ENCODE data around the gene DYNLL2. TPM values are rescaled to one million over a fixed set of nuclear protein-coding genes. Genes with fewer than 3 reads are reported as not detected.

The DYNLL2 gene
- total RNA-seq, 5 donors from 2014 or later (not counting 1 experiment from before 2014, with no cell fraction given) = 30.4 to 42.1 (median 34.9) TPM

DNA sequence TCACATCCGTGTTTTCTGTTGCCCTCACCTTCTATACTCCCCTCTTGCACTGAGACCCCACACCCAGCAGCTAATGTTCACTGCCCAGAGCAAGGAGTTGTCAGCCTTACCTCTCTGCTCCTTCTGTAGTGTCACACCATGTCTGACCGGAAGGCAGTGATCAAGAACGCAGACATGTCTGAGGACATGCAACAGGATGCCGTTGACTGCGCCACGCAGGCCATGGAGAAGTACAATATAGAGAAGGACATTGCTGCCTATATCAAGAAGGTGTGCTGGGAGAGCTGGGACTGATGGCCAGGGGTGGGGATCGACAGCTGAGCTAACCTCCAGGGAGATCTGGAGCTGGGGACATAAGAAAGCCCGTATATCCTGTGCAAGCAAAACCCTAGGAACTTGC lies 3.7 kb downstream of the DYNLL2 start:
- peaks cover 41% of the 10 kb centered on the region for H3K36me3 Mint-ChIP-seq
- H3K4me3 Mint-ChIP-seq = no peak overlapping the region
- Histone ChIP-seq H3K9me3 (no peaks in the 10 kb centered on the region), H3K27ac (ENCODE audit: low read length) (no peak overlapping the region), H3K36me3 (ENCODE audit: control insufficient read depth in 2 of 2, extremely low read depth in 1 of 2, insufficient read depth in 1 of 2, low read length in 1 of 2) (peaks cover 7 to 59% of the 10 kb centered on the region in 2 donors), H3K4me1 (ENCODE audit: control insufficient read depth in 1 of 2, extremely low read depth in 1 of 2, insufficient read depth in 2 of 2, low read length in 2 of 2) (peaks cover 3 to 43% of the 10 kb centered on the region in 2 experiments), H3K4me3 (ENCODE audit: control insufficient read depth in 1 of 2, extremely low read depth in 1 of 2, low read length in 1 of 2) (no peak overlapping the region), H3K27me3 (replicated peaks in 1 of 2; ENCODE audit: control insufficient read depth in 2 of 2, extremely low read depth in 1 of 2, insufficient read depth in 2 of 2, low read length in 1 of 2) (no peaks in the 10 kb centered on the region)
- no peaks in the 10 kb centered on the region for H3K9me3 Mint-ChIP-seq
- H3K4me1 Mint-ChIP-seq = peaks cover 60 to 72% (median 61%) of the 10 kb centered on the region in 3 donors
- no peak for DNase-seq
- no peaks in the 10 kb centered on the region for H3K27me3 Mint-ChIP-seq
- ChIA-PET POLR2A (interaction anchor here in 1 of 2 donors (0.6 kb wide), 1 partner anchor 21 kb away, joined by 4 read pairs; no protein-coding TSS in a partner anchor), CTCF (interaction anchor here in 1 of 2 donors (0.5 kb wide), 1 partner anchor 200 kb away, joined by 9 read pairs; no protein-coding TSS in a partner anchor)
- peak overlapping the region in 1 of 2 donors; percentile 8 for H3K27ac Mint-ChIP-seq
- no peak for ATAC-seq (replicated peaks in 1 of 4)
- 96% methylated on average over 7 of the region's 8 CpGs for whole genome bisulfite sequencing (ENCODE audit: insufficient coverage)

GRCh38 chr17:58088624-58089023 lies 5.4 kb downstream of the DYNLL2 start:
- H3K27ac Mint-ChIP-seq = peak overlapping the region in 1 of 2 donors; percentile 48
- ATAC-seq (replicated peaks in 1 of 4) = no peak
- H3K27ac ChIP-seq (ENCODE audit: low read length) = no peak overlapping the region
- peaks cover 0 to 42% of the 10 kb centered on the region in 2 experiments for H3K4me1 ChIP-seq (ENCODE audit: control insufficient read depth in 1 of 2, extremely low read depth in 1 of 2, insufficient read depth in 2 of 2, low read length in 2 of 2)
- H3K9me3 ChIP-seq = no peaks in the 10 kb centered on the region
- CTCF ChIA-PET = interaction anchor here in 1 of 2 donors (0.8 kb wide), 1 partner anchor 92 kb away, joined by 4 read pairs; no protein-coding TSS in a partner anchor
- POLR2A ChIA-PET = no interaction called here
- no peak for DNase-seq
- H3K36me3 Mint-ChIP-seq = peaks cover 49% of the 10 kb centered on the region
- peaks cover 65 to 77% (median 70%) of the 10 kb centered on the region in 3 donors for H3K4me1 Mint-ChIP-seq
- no peaks in the 10 kb centered on the region for H3K27me3 ChIP-seq (replicated peaks in 1 of 2; ENCODE audit: control insufficient read depth in 2 of 2, extremely low read depth in 1 of 2, insufficient read depth in 2 of 2, low read length in 1 of 2)
- H3K27me3 Mint-ChIP-seq = no peaks in the 10 kb centered on the region
- no peak overlapping the region for H3K4me3 Mint-ChIP-seq
- peaks cover 7 to 75% of the 10 kb centered on the region in 2 donors for H3K36me3 ChIP-seq (ENCODE audit: control insufficient read depth in 2 of 2, extremely low read depth in 1 of 2, insufficient read depth in 1 of 2, low read length in 1 of 2)
- H3K9me3 Mint-ChIP-seq = no peaks in the 10 kb centered on the region
- WGBS (ENCODE audit: insufficient coverage) = 84% methylated on average over 3 of the region's 5 CpGs
- no peak overlapping the region for H3K4me3 ChIP-seq (ENCODE audit: control insufficient read depth in 1 of 2, extremely low read depth in 1 of 2, low read length in 1 of 2)

- no peaks in the 10 kb centered on the region for H3K9me3 Mint-ChIP-seq
- H3K4me3 ChIP-seq (ENCODE audit: control insufficient read depth in 1 of 2, extremely low read depth in 1 of 2, low read length in 1 of 2) = no peak overlapping the region
- no peaks in the 10 kb centered on the region for H3K27me3 Mint-ChIP-seq
- ChIA-PET CTCF (interaction anchor here in 1 of 2 donors (0.8 kb wide), 1 partner anchor 92 kb away, joined by 4 read pairs; no protein-coding TSS in a partner anchor), POLR2A (no interaction called here)
- no peaks in the 10 kb centered on the region for H3K9me3 ChIP-seq
- peaks cover 49% of the 10 kb centered on the region for H3K36me3 Mint-ChIP-seq
- peaks cover 7 to 80% of the 10 kb centered on the region in 2 donors for H3K36me3 ChIP-seq (ENCODE audit: control insufficient read depth in 2 of 2, extremely low read depth in 1 of 2, insufficient read depth in 1 of 2, low read length in 1 of 2)
- H3K27me3 ChIP-seq (replicated peaks in 1 of 2; ENCODE audit: control insufficient read depth in 2 of 2, extremely low read depth in 1 of 2, insufficient read depth in 2 of 2, low read length in 1 of 2) = no peaks in the 10 kb centered on the region
- 96% methylated on average over 9 of the region's 11 CpGs for WGBS (ENCODE audit: insufficient coverage)
- no peak for DNase-seq
- peaks cover 65 to 77% (median 70%) of the 10 kb centered on the region in 3 donors for H3K4me1 Mint-ChIP-seq
- no peak overlapping the region for H3K27ac ChIP-seq (ENCODE audit: low read length)
- ATAC-seq (replicated peaks in 1 of 4) = no peak
- H3K4me3 Mint-ChIP-seq = no peak overlapping the region
- H3K27ac Mint-ChIP-seq = no peak overlapping the region
- peaks cover 0 to 41% of the 10 kb centered on the region in 2 experiments for H3K4me1 ChIP-seq (ENCODE audit: control insufficient read depth in 1 of 2, extremely low read depth in 1 of 2, insufficient read depth in 2 of 2, low read length in 2 of 2)
Measured at GRCh38 chr17:58089111-58089510, 5.9 kb downstream of the DYNLL2 start.

GRCh38 chr17:58091024-58091567 lies 7.9 kb downstream of the DYNLL2 start:
- Mint-ChIP-seq H3K4me1 (peaks cover 49 to 61% (median 53%) of the 10 kb centered on the region in 3 donors), H3K36me3 (peaks cover 47% of the 10 kb centered on the region), H3K9me3 (no peaks in the 10 kb centered on the region), H3K4me3 (no peak overlapping the region), H3K27me3 (no peaks in the 10 kb centered on the region), H3K27ac (no peak overlapping the region)
- no CpG with 5 or more reads among the region's 2 CpGs for WGBS (ENCODE audit: insufficient coverage)
- H3K4me1 ChIP-seq (ENCODE audit: control insufficient read depth in 1 of 2, extremely low read depth in 1 of 2, insufficient read depth in 2 of 2, low read length in 2 of 2) = peaks cover 0 to 24% of the 10 kb centered on the region in 2 experiments
- DNase-seq (no peak), ATAC-seq (replicated peaks in 1 of 4) (no peak)
- POLR2A ChIA-PET = interaction anchor here (0.5 to 1.0 kb wide), 4 partner anchors 8 to 142 kb away, joined by 3 to 9 read pairs (median 6); partner anchors contain the start of gene DYNLL2 (in 1 of the 2)
- H3K4me3 ChIP-seq (ENCODE audit: control insufficient read depth in 1 of 2, extremely low read depth in 1 of 2, low read length in 1 of 2) = no peak overlapping the region
- CTCF ChIA-PET = interaction anchor here in 1 of 2 donors (0.5 to 1.0 kb wide), 3 partner anchors 74 to 134 kb away, joined by 3 read pairs; no protein-coding TSS in a partner anchor
- H3K27me3 ChIP-seq (replicated peaks in 1 of 2; ENCODE audit: control insufficient read depth in 2 of 2, extremely low read depth in 1 of 2, insufficient read depth in 2 of 2, low read length in 1 of 2) = no peaks in the 10 kb centered on the region
- no peaks in the 10 kb centered on the region for H3K9me3 ChIP-seq
- peaks cover 7 to 73% of the 10 kb centered on the region in 2 donors for H3K36me3 ChIP-seq (ENCODE audit: control insufficient read depth in 2 of 2, extremely low read depth in 1 of 2, insufficient read depth in 1 of 2, low read length in 1 of 2)
- no peak overlapping the region for H3K27ac ChIP-seq (ENCODE audit: low read length)

GRCh38 chr17:58092101-58092796 lies 9.0 kb downstream of the DYNLL2 start:
- peaks cover 41% of the 10 kb centered on the region for H3K36me3 Mint-ChIP-seq
- WGBS (ENCODE audit: insufficient coverage) = 100% methylated on average over 2 of the region's 4 CpGs

GRCh38 chr17:58092797-58093385 lies 9.7 kb downstream of the DYNLL2 start:
- peaks cover 32 to 43% (median 40%) of the 10 kb centered on the region in 3 donors for H3K4me1 Mint-ChIP-seq
- no peaks in the 10 kb centered on the region for H3K27me3 Mint-ChIP-seq
- no peak for ATAC-seq (replicated peaks in 1 of 4)
- ChIA-PET POLR2A (no interaction called here), CTCF (no interaction called here)
- peak overlapping the region; percentile 14 to 48 for H3K27ac Mint-ChIP-seq
- Histone ChIP-seq H3K4me3 (ENCODE audit: control insufficient read depth in 1 of 2, extremely low read depth in 1 of 2, low read length in 1 of 2) (no peak overlapping the region), H3K27ac (ENCODE audit: low read length) (peak overlapping the region; percentile 10), H3K9me3 (no peaks in the 10 kb centered on the region), H3K36me3 (ENCODE audit: control insufficient read depth in 2 of 2, extremely low read depth in 1 of 2, insufficient read depth in 1 of 2, low read length in 1 of 2) (peaks cover 7 to 61% of the 10 kb centered on the region in 2 donors), H3K4me1 (ENCODE audit: control insufficient read depth in 1 of 2, extremely low read depth in 1 of 2, insufficient read depth in 2 of 2, low read length in 2 of 2) (peaks cover 0 to 16% of the 10 kb centered on the region in 2 experiments), H3K27me3 (replicated peaks in 1 of 2; ENCODE audit: control insufficient read depth in 2 of 2, extremely low read depth in 1 of 2, insufficient read depth in 2 of 2, low read length in 1 of 2) (no peaks in the 10 kb centered on the region)
- no peak for DNase-seq
- no peak overlapping the region for H3K4me3 Mint-ChIP-seq
- 63% methylated on average over 3 of the region's 7 CpGs for WGBS (ENCODE audit: insufficient coverage)
- peaks cover 36% of the 10 kb centered on the region for H3K36me3 Mint-ChIP-seq
- H3K9me3 Mint-ChIP-seq = no peaks in the 10 kb centered on the region

More at GRCh38 chr17:58092101-58092796, 9.0 kb downstream of the DYNLL2 start:
- Histone ChIP-seq H3K36me3 (ENCODE audit: control insufficient read depth in 2 of 2, extremely low read depth in 1 of 2, insufficient read depth in 1 of 2, low read length in 1 of 2) (peaks cover 7 to 67% of the 10 kb centered on the region in 2 donors), H3K27ac (ENCODE audit: low read length) (no peak overlapping the region), H3K9me3 (no peaks in the 10 kb centered on the region), H3K27me3 (replicated peaks in 1 of 2; ENCODE audit: control insufficient read depth in 2 of 2, extremely low read depth in 1 of 2, insufficient read depth in 2 of 2, low read length in 1 of 2) (no peaks in the 10 kb centered on the region), H3K4me3 (ENCODE audit: control insufficient read depth in 1 of 2, extremely low read depth in 1 of 2, low read length in 1 of 2) (no peak overlapping the region), H3K4me1 (ENCODE audit: control insufficient read depth in 1 of 2, extremely low read depth in 1 of 2, insufficient read depth in 2 of 2, low read length in 2 of 2) (peaks cover 0 to 16% of the 10 kb centered on the region in 2 experiments)
- DNase-seq = no peak
- H3K27me3 Mint-ChIP-seq = no peaks in the 10 kb centered on the region
- peak overlapping the region in 1 of 2 donors; percentile 48 for H3K27ac Mint-ChIP-seq
- ATAC-seq (replicated peaks in 1 of 4) = no peak
- ChIA-PET POLR2A (interaction anchor here in 1 of 2 donors (0.6 to 1.0 kb wide), 3 partner anchors 9 to 926 kb away, joined by 3 to 8 read pairs (median 6); partner anchors contain the start of gene DYNLL2), CTCF (interaction anchor here in 1 of 2 donors (1.0 kb wide), 1 partner anchor 111 kb away, joined by 3 read pairs; no protein-coding TSS in a partner anchor)
- H3K9me3 Mint-ChIP-seq = no peaks in the 10 kb centered on the region
- H3K4me1 Mint-ChIP-seq = peaks cover 38 to 49% (median 46%) of the 10 kb centered on the region in 3 donors
- H3K4me3 Mint-ChIP-seq = no peak overlapping the region

Data from T-cell (primary cell).